Measurements from ENCODE around the gene TNS1. TPM values are rescaled to one million over a fixed set of nuclear protein-coding genes. Genes with fewer than 3 reads are reported as not detected.

Gene TNS1
- total RNA-seq, 1 donor from 2014 or later, result 106 TPM

- DNase-seq (ENCODE audit: low read depth), result no peak
Observed at GRCh38 chr2:217901400-217901799, 101.4 kb downstream of the TNS1 start.

- DNase-seq (ENCODE audit: low read depth), result no peak
Observed at GRCh38 chr2:217900780-217901360, 101.9 kb downstream of the TNS1 start.

- DNase-seq (ENCODE audit: low read depth), result no peak
Observed at GRCh38 chr2:217900010-217900779, 102.6 kb downstream of the TNS1 start.

GRCh38 chr2:217899231-217900009 lies 103.4 kb downstream of the TNS1 start:
- peak; percentile 76 for DNase-seq (ENCODE audit: low read depth)

- no peak for DNase-seq (ENCODE audit: low read depth)
Observed at GRCh38 chr2:217897816-217898806, 104.7 kb downstream of the TNS1 start.

- no peak for DNase-seq (ENCODE audit: low read depth)
Observed at GRCh38 chr2:217897091-217897715, 105.6 kb downstream of the TNS1 start.

GRCh38 chr2:217895070-217895635 lies 107.6 kb downstream of the TNS1 start:
- no peak for DNase-seq (ENCODE audit: low read depth)

- no peak for DNase-seq (ENCODE audit: low read depth)
Observed at GRCh38 chr2:217893440-217893839, 109.4 kb downstream of the TNS1 start.

GRCh38 chr2:217892560-217892959 lies 110.2 kb downstream of the TNS1 start:
- no peak for DNase-seq (ENCODE audit: low read depth)

- peak; percentile 81 for DNase-seq (ENCODE audit: low read depth)
Observed at GRCh38 chr2:217890445-217890844, 112.3 kb downstream of the TNS1 start.

GRCh38 chr2:217889656-217890055 lies 113.1 kb downstream of the TNS1 start:
- no peak for DNase-seq (ENCODE audit: low read depth)

- no peak for DNase-seq (ENCODE audit: low read depth)
Observed at GRCh38 chr2:217887841-217888701, 114.7 kb downstream of the TNS1 start.

GRCh38 chr2:217886720-217887309 lies 116.0 kb downstream of the TNS1 start:
- DNase-seq (ENCODE audit: low read depth), result peak; percentile 76

- no peak for DNase-seq (ENCODE audit: low read depth)
Observed at GRCh38 chr2:217886091-217886490, 116.7 kb downstream of the TNS1 start.

- DNase-seq (ENCODE audit: low read depth), result no peak
Observed at GRCh38 chr2:217884985-217885384, 117.8 kb downstream of the TNS1 start.

- peak; percentile 75 for DNase-seq (ENCODE audit: low read depth)
Observed at GRCh38 chr2:217880891-217881290, 121.9 kb downstream of the TNS1 start.

GRCh38 chr2:217880287-217880889 lies 122.4 kb downstream of the TNS1 start:
- no peak for DNase-seq (ENCODE audit: low read depth)

- no peak for DNase-seq (ENCODE audit: low read depth)
Observed at GRCh38 chr2:217878915-217879590, 123.7 kb downstream of the TNS1 start.

Measured in myocyte (in vitro differentiated cells).